Measurements from ENCODE around the gene NPB.

- no peak for TF ChIP-seq CTCF (IDR thresholded peaks at IDR 0.05)
- no peak for TF ChIP-seq POLR2AphosphoS5 (IDR thresholded peaks at IDR 0.05; ENCODE audit: insufficient read depth in 1 of 2, low read depth in 1 of 2)
These were observed 31.1 kb upstream of the NPB start, which contains the start of gene ARHGDIA for GRCh38 chr17:81870981-81871386.

Measured in vagina (tissue), 2 donors.